IMR-90 (cell line): ENCODE data around the gene MTMR6.

Experiments used
- BHLHE40 ChIP-seq: fragments of 150-350 bp; IDR thresholded peaks from 2 replicates; pipeline ENCODE4 v1.6.1; 2016; ENCODE audit warnings: mild to moderate bottlenecking, low read depth, low read length
- CEBPB ChIP-seq: IDR thresholded peaks from 2 replicates; pipeline ENCODE4 v1.6.1; 2012; ENCODE audit warnings: low read depth, low read length, improper control_type of control experiment
- CTCF ChIP-seq: conservative IDR thresholded peaks from 2 replicates; pipeline ENCODE4 v1.5.1; 2012; ENCODE audit warnings: mild to moderate bottlenecking, low read depth, low read length, improper control_type of control experiment
- ELK1 ChIP-seq: fragments of 150-350 bp; IDR thresholded peaks from 2 replicates; pipeline ENCODE4 v1.6.1; 2016; ENCODE audit warnings: low read depth, mild to moderate bottlenecking, low read length, moderate library complexity, borderline replicate concordance
- MAFK ChIP-seq: IDR thresholded peaks from 2 replicates; pipeline ENCODE4 v1.6.1; 2012; ENCODE audit warnings: low read depth, low read length, improper control_type of control experiment
- MAZ ChIP-seq: IDR thresholded peaks from 2 replicates; pipeline ENCODE4 v1.6.1; 2012; ENCODE audit warnings: low read depth, mild to moderate bottlenecking, low read length, improper control_type of control experiment, moderate library complexity, borderline replicate concordance
- POLR2A ChIP-seq: IDR thresholded peaks from 2 replicates; pipeline ENCODE4 v1.6.1; 2012; ENCODE audit warnings: mild to moderate bottlenecking, low read depth, low read length
- RAD21 ChIP-seq: IDR thresholded peaks from 2 replicates; pipeline ENCODE4 v1.6.1; 2012; ENCODE audit warnings: low read length, improper control_type of control experiment
- USF2 ChIP-seq: fragments of 150-350 bp; IDR thresholded peaks from 2 replicates; pipeline ENCODE4 v1.6.1; 2017; ENCODE audit warnings: mild to moderate bottlenecking, antibody characterized with exemption, low read length, low read depth

GRCh38 chr13:25218019-25218418 is 69.3 kb downstream of the MTMR6 start:
- TF ChIP-seq CTCF (no peak), CEBPB (no peak), MAFK (no peak), RAD21 (no peak), POLR2A (no peak), ELK1 (no peak), BHLHE40 (no peak), MAZ (no peak), USF2 (no peak)
